Endothelial cell (in vitro differentiated cells): Measurements from ENCODE around the gene WDFY3. TPM values are rescaled to one million over a fixed set of nuclear protein-coding genes. Genes with fewer than 3 reads are reported as not detected.
A peak's percentile ranks its signal among the peaks of the same experiment; 100 is the strongest.
"Not testable (repeated sequence)": the region's sequence is repeated elsewhere in the genome, so short reads cannot be mapped to it uniquely, and the experiment has no call there.

ENCODE experiments used
- DNase-seq: peaks from one replicate; pipeline ENCODE4 v3.0.0; 2021; ENCODE audit warnings: low spot score
- H3K27ac Mint-ChIP-seq: one replicate; pipeline ENCODE4 v1.8.0; 2021; ENCODE audit warnings: mixed read lengths, inconsistent platforms; ENCODE audit not compliant: unreplicated experiment
- H3K27me3 Mint-ChIP-seq: one replicate; pipeline ENCODE4 v1.8.0; 2021; ENCODE audit warnings: mild to moderate bottlenecking, moderate library complexity, mixed read lengths, inconsistent platforms; ENCODE audit not compliant: unreplicated experiment
- H3K36me3 Mint-ChIP-seq: one replicate; pipeline ENCODE4 v1.8.0; 2021; ENCODE audit warnings: mild to moderate bottlenecking, low read depth, mixed read lengths, inconsistent platforms; ENCODE audit not compliant: unreplicated experiment
- H3K4me1 Mint-ChIP-seq: one replicate; pipeline ENCODE4 v1.8.0; 2021; ENCODE audit warnings: mild to moderate bottlenecking, mixed read lengths, inconsistent platforms; ENCODE audit not compliant: unreplicated experiment
- H3K4me3 Mint-ChIP-seq: one replicate; pipeline ENCODE4 v1.8.0; 2021; ENCODE audit warnings: mild to moderate bottlenecking, mixed read lengths, inconsistent platforms; ENCODE audit not compliant: unreplicated experiment
- H3K9me3 Mint-ChIP-seq: one replicate; pipeline ENCODE4 v1.8.0; 2021; ENCODE audit warnings: mixed read lengths, inconsistent platforms; ENCODE audit not compliant: unreplicated experiment
- total RNA-seq: library from RNA; stranded (reverse); fragmentation: NEBNext Ultra II Directional; extraction: Animal tissue kit (Norgen Biotek cat#: 25700); gene quantifications from one replicate; pipeline ENCODE4 v1.2.1, GENCODE V29; 2021; ENCODE audit not compliant: unreplicated experiment
- TF ChIP-seq, protein P1 (sequence below): fragments of 200-600 bp; sonication (generic); IDR thresholded peaks from one replicate; pipeline ENCODE4 v1.5.0; 2021; ENCODE audit warnings: antibody characterized with exemption; ENCODE audit not compliant: unreplicated experiment

The WDFY3 gene
- total RNA-seq, 1 donor from 2014 or later, result 94.8 TPM

DNA sequence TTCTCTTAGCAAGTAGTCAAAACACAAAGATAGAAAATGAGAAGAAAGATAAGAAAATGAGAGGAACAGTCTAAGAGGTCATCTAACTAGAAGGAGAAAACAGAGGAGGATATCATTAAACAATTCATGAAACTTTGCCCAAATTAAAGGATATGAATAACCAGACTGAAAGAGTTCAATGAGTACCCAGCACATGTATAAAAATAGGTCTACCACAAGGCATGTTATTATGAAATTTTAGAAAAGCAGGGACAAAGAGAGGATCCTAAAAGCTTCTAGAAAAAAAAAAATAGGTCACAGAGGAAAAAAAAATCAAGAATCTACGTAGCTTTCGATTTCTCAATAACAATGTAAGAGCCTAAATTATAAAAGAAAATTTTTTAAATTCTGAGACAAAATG is 118.5 kb downstream of the WDFY3 start:
- TF ChIP-seq, protein P1, sequence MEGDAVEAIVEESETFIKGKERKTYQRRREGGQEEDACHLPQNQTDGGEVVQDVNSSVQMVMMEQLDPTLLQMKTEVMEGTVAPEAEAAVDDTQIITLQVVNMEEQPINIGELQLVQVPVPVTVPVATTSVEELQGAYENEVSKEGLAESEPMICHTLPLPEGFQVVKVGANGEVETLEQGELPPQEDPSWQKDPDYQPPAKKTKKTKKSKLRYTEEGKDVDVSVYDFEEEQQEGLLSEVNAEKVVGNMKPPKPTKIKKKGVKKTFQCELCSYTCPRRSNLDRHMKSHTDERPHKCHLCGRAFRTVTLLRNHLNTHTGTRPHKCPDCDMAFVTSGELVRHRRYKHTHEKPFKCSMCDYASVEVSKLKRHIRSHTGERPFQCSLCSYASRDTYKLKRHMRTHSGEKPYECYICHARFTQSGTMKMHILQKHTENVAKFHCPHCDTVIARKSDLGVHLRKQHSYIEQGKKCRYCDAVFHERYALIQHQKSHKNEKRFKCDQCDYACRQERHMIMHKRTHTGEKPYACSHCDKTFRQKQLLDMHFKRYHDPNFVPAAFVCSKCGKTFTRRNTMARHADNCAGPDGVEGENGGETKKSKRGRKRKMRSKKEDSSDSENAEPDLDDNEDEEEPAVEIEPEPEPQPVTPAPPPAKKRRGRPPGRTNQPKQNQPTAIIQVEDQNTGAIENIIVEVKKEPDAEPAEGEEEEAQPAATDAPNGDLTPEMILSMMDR, result no peak
- peak overlapping the region; percentile 19 for H3K27ac Mint-ChIP-seq
- no peaks in the 10 kb centered on the region for H3K9me3 Mint-ChIP-seq
- no peaks in the 10 kb centered on the region for H3K4me1 Mint-ChIP-seq
- peaks cover 16% of the 10 kb centered on the region for H3K36me3 Mint-ChIP-seq
- H3K27me3 Mint-ChIP-seq, result no peaks in the 10 kb centered on the region
- no peak overlapping the region for H3K4me3 Mint-ChIP-seq
- no peak for DNase-seq

- no peak overlapping the region for H3K27ac Mint-ChIP-seq
- no peak overlapping the region for H3K4me3 Mint-ChIP-seq
- H3K9me3 Mint-ChIP-seq, result no peaks in the 10 kb centered on the region
- DNase-seq, result no peak
- H3K27me3 Mint-ChIP-seq, result no peaks in the 10 kb centered on the region
- no peaks in the 10 kb centered on the region for H3K4me1 Mint-ChIP-seq
- TF ChIP-seq, protein P1, result no peak
- H3K36me3 Mint-ChIP-seq, result peaks cover 16% of the 10 kb centered on the region
Observed at GRCh38 chr4:84846985-84847384, 119.5 kb downstream of the WDFY3 start.

DNA sequence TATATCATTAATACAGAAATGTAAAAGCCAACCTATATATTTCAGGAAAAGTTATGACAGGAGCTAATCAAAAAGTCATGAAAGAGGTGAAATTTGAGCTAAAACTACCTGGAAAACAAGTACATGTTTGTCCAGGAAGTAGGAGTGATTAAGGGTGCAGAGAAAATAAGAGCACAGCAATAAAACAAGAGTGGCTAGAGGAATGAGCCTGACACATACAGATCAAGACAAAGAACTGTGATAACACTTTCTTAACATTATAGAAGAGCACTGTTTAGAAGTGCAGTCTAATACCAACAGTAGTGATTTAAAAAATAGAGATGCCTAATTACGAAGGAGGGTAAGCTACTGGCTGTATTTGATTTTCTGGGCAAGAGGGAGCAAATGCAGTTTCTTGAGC is 125.1 kb downstream of the WDFY3 start:
- Mint-ChIP-seq H3K36me3 (peaks cover 20% of the 10 kb centered on the region), H3K4me3 (no peak overlapping the region), H3K9me3 (no peaks in the 10 kb centered on the region), H3K27ac (no peak overlapping the region), H3K4me1 (no peaks in the 10 kb centered on the region), H3K27me3 (no peaks in the 10 kb centered on the region)
- TF ChIP-seq, protein P1, result no peak
- no peak for DNase-seq

- Mint-ChIP-seq H3K27ac (no peak overlapping the region), H3K4me1 (no peaks in the 10 kb centered on the region), H3K4me3 (no peak overlapping the region), H3K27me3 (peaks cover 1% of the 10 kb centered on the region), H3K9me3 (no peaks in the 10 kb centered on the region), H3K36me3 (peaks cover 23% of the 10 kb centered on the region)
- TF ChIP-seq, protein P1, result no peak
- no peak for DNase-seq
Observed at GRCh38 chr4:84837751-84838150, 128.7 kb downstream of the WDFY3 start.

DNA sequence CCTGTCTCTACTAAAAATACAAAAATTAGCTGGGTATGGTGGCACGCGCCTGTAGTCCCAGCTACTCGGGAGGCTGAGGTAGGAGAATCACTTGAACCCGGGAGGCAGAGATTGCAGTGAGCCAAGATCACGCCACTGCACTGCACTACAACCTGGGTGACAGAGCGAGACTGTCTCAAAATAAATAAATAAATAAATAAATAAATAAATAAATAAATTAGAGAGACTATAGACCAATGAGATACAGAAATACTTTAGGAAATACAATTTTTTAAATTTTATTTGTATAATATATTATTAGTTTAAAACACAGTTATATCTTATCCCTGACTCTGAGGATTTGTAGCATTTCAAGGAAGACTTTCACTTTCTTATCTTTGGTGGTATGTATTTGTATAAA is 136.9 kb downstream of the WDFY3 start:
- not testable (repeated sequence) for H3K4me3 Mint-ChIP-seq, H3K27me3 Mint-ChIP-seq, DNase-seq, H3K4me1 Mint-ChIP-seq, H3K9me3 Mint-ChIP-seq, H3K27ac Mint-ChIP-seq, H3K36me3 Mint-ChIP-seq

GRCh38 chr4:84826681-84827080 is 139.8 kb downstream of the WDFY3 start:
- H3K9me3 Mint-ChIP-seq, result no peaks in the 10 kb centered on the region
- no peak for DNase-seq
- H3K27me3 Mint-ChIP-seq, result no peaks in the 10 kb centered on the region
- H3K36me3 Mint-ChIP-seq, result peaks cover 6% of the 10 kb centered on the region
- H3K4me3 Mint-ChIP-seq, result no peak overlapping the region
- H3K4me1 Mint-ChIP-seq, result no peaks in the 10 kb centered on the region
- TF ChIP-seq, protein P1, result no peak
- no peak overlapping the region for H3K27ac Mint-ChIP-seq
